Measurements from ENCODE around the gene NEDD4. TPM values are rescaled to one million over a fixed set of nuclear protein-coding genes. Genes with fewer than 3 reads are reported as not detected.
"Not testable (repeated sequence)": the region's sequence is repeated elsewhere in the genome, so short reads cannot be mapped to it uniquely, and the experiment has no call there.

Gene NEDD4
- total RNA-seq, 2 donors from 2014 or later = 7.2 to 10.0 TPM

- no peak overlapping the region for H3K4me3 ChIP-seq
- DNase-seq (ENCODE audit: low spot score) = no peak
- H3K36me3 ChIP-seq = peaks cover 10% of the 10 kb centered on the region
- H3K4me1 ChIP-seq = no peaks in the 10 kb centered on the region
- no peak for TF ChIP-seq CTCF (IDR thresholded peaks at IDR 0.05)
- no peak overlapping the region for H3K27ac ChIP-seq
- no peaks in the 10 kb centered on the region for H3K27me3 ChIP-seq
- no peaks in the 10 kb centered on the region for H3K9me3 ChIP-seq
These were observed 140.3 kb downstream of the NEDD4 start for GRCh38 chr15:55853134-55853533.

- Histone ChIP-seq H3K4me1 (no peaks in the 10 kb centered on the region), H3K36me3 (peaks cover 5% of the 10 kb centered on the region), H3K4me3 (no peak overlapping the region), H3K27me3 (no peaks in the 10 kb centered on the region), H3K27ac (no peak overlapping the region), H3K9me3 (no peaks in the 10 kb centered on the region)
- DNase-seq (ENCODE audit: low spot score) = no peak
- peak; percentile 67 to 85 for TF ChIP-seq CTCF (IDR thresholded peaks at IDR 0.05)
These were observed 147.2 kb downstream of the NEDD4 start for GRCh38 chr15:55846116-55846707.

GRCh38 chr15:55842897-55843296, 150.5 kb downstream of the NEDD4 start:
- not testable (repeated sequence) for DNase-seq (ENCODE audit: low spot score); H3K4me1 ChIP-seq; H3K27me3 ChIP-seq; H3K27ac ChIP-seq; H3K4me3 ChIP-seq; H3K9me3 ChIP-seq
- peaks cover 21% of the 10 kb centered on the region for H3K36me3 ChIP-seq

- DNase-seq (ENCODE audit: low spot score) = no peak
- no peak for TF ChIP-seq CTCF (IDR thresholded peaks at IDR 0.05)
- Histone ChIP-seq H3K4me1 (no peaks in the 10 kb centered on the region), H3K9me3 (no peaks in the 10 kb centered on the region), H3K27ac (no peak overlapping the region), H3K27me3 (no peaks in the 10 kb centered on the region), H3K36me3 (peaks cover 16% of the 10 kb centered on the region), H3K4me3 (no peak overlapping the region)
These were observed 157.5 kb downstream of the NEDD4 start for GRCh38 chr15:55835866-55836265.

- DNase-seq (ENCODE audit: low spot score) = no peak
- TF ChIP-seq CTCF (IDR thresholded peaks at IDR 0.05) = no peak
- H3K27me3 ChIP-seq = no peaks in the 10 kb centered on the region
- no peak overlapping the region for H3K4me3 ChIP-seq
- no peaks in the 10 kb centered on the region for H3K4me1 ChIP-seq
- H3K27ac ChIP-seq = no peak overlapping the region
- H3K9me3 ChIP-seq = no peaks in the 10 kb centered on the region
- H3K36me3 ChIP-seq = peaks cover 13% of the 10 kb centered on the region
These were observed 159.1 kb downstream of the NEDD4 start for GRCh38 chr15:55834331-55834730.

- no peak for DNase-seq (ENCODE audit: low spot score)
- H3K27ac ChIP-seq = no peak overlapping the region
- no peak for TF ChIP-seq CTCF (IDR thresholded peaks at IDR 0.05)
- H3K36me3 ChIP-seq = peaks cover 4% of the 10 kb centered on the region
- no peak overlapping the region for H3K4me3 ChIP-seq
- no peaks in the 10 kb centered on the region for H3K9me3 ChIP-seq
- no peaks in the 10 kb centered on the region for H3K4me1 ChIP-seq
- no peaks in the 10 kb centered on the region for H3K27me3 ChIP-seq
These were observed 163.6 kb downstream of the NEDD4 start for GRCh38 chr15:55829826-55830225.
